GM20000 (cell line): ENCODE results near the gene NT5DC3.

Experiments used
- DNase-seq: peaks from one replicate; pipeline ENCODE4 v3.0.0; 2012; ENCODE audit warnings: low spot score
- CTCF ChIP-seq: IDR thresholded peaks from 2 replicates; pipeline ENCODE4 v1.5.1; 2012; ENCODE audit warnings: mild to moderate bottlenecking, control low read depth; ENCODE audit errors: extremely low read depth, missing control alignments

NT5DC3 gene

GRCh38 chr12:103779410-103780092 lies 61.5 kb downstream of the NT5DC3 start:
- no peak for TF ChIP-seq CTCF
- no peak for DNase-seq

GRCh38 chr12:103778781-103779180 lies 62.3 kb downstream of the NT5DC3 start:
- no peak for DNase-seq
- no peak for TF ChIP-seq CTCF

DNA sequence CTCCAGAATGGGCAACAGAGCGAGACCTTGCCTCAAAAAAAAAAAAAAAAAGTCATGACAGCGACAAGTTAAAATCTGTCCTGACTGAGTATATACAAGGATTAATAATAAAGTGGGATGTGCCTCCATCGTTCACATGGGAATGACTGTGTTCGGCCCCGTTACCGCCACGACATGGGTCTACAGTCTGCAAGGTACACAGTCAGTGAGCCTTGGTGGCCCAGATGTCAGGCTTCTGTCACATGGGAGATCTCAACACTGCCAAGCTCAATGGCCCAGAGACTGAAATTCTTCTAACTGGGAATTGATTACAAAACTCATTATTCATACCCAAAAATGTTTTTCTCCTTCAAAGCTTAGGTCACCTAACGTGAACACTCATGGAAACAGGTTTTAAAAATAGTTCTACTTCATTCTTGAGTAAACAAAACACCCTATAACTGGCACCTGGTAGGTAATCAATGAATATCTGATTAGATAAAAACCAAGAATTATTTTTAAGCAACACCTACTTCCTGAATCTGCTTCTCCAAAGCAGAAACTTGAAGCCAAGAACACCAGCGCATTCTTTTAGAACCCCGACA lies 66.0 kb downstream of the NT5DC3 start:
- DNase-seq = no peak
- TF ChIP-seq CTCF = no peak

DNA sequence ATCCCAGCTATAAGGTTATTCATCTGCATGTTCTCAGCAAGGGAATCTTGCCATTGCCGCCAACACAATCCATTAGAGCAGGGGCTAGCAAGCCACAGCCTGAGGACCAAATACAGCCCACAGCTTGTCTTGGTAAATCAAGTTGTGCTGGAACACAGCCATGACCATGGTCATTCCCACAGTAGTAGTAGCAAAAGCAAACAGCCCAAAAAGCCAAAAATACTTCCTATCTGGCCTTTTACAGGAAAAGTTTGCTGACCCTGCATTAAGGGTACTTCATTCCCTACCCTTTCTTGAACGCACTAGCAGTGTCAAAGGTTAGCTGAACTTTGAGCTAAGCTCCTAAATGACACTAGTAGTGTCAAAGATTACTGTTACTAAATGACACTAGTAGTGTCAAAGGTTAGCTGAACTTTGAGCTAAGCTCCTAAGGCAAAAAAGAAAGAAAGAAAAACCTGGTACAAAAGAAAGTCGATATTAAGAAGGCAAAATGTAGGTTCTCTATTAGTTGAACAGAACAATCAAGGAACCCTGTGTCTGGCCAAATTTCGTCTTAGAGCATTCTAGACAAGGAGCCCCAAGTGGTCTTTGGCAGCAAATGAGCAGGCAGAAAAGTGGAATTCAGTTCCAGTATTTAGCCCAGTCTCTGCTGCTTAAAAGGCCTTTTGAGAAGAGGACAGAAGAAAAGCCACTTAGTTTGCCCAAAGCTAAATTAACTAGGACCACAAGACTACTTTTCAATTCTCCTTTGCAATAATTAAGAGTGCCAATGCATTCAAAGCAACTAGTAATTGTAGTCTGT lies 67.7 kb downstream of the NT5DC3 start:
- TF ChIP-seq CTCF = no peak

DNA sequence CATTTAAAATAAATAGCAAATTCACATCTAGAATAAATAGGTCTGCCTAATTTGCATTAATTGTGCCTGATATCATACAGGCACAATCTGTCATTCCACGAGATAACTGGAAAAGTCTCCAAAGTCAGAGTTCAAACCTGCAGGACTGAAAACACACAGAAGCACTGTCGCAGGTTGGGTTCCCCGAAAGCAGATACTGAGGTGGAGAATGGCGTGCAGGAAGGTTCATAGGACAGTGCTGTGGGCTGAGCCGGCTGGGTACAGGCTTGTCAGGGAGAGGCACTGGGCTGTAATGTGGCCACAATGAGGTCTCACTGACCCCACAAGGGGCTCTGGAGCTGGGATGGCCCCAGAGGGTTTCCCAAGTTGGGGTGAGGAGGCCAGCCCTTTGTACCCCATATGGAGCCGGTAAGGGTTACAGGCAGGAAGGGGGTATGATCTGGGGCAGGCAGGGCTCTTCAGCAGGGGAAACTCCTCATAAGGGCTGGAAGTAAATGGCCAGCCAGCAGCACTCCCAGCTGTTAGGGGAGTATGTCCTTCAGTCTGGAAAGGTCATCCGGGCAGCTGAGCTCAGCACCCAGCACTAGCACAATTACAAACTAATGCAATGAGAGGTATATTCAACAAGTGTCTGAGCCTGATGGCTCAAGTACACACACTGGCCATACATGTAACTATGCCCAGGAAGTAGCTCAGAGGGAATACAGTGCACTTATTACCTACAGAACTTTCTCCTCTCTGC lies 68.5 kb downstream of the NT5DC3 start:
- DNase-seq = no peak
- no peak for TF ChIP-seq CTCF

More for the DNA sequence above, 67.7 kb downstream of the NT5DC3 start:
- no peak for DNase-seq

GRCh38 chr12:103771466-103771865 lies 69.6 kb downstream of the NT5DC3 start:
- peak; percentile 18 for DNase-seq
- no peak for TF ChIP-seq CTCF
